Measurements from ENCODE around the gene TEX52.

The TEX52 gene

DNA sequence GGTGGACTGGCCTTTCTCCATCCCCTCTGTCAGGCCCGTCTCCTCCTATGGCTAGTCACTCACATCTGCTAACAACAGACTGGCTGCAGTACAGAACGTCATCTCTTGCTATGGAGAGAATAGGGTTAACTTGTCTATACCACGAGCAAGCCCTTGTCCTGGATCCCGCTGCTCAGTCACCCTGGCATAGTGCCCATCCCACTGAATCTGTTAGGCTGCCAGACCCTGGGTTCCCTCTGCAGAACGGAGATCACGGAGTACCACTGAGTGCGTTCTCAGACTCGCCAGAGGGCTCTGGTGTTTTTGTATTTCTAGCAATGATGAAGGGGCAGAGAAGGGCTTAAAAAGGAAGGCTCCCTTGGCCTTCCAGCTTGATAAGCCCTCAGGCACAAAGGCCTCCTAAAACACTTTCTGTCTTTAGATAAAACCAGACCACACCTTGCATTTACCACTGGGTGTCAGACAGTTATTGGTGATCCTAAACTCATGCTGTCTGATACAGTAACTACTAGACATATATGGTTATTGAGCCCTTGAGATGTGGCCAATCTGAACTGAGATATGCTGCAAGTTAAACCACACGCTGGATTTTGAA is 15.7 kb downstream of the TEX52 start:
- H3K4ac ChIP-seq (ENCODE audit: low read depth in 1 of 2, low read length in 2 of 2), result no peak overlapping the region
- H3K79me1 ChIP-seq (replicated peaks; ENCODE audit: low read length, poor library complexity, severe bottlenecking), result no peaks in the 10 kb centered on the region
- H3K14ac ChIP-seq (ENCODE audit: low read length in 2 of 2), result no peak overlapping the region
- H2BK5ac ChIP-seq (ENCODE audit: low read depth, low read length, poor library complexity, severe bottlenecking), result no peak overlapping the region
- no peak overlapping the region for H3K4me3 ChIP-seq (ENCODE audit: insufficient read depth in 1 of 2, low read depth in 1 of 2, low read length in 2 of 2)
- H3K27me3 ChIP-seq (ENCODE audit: control insufficient read depth in 1 of 2, insufficient read depth in 1 of 2, low read length in 2 of 2), result peaks cover 0 to 4% of the 10 kb centered on the region in 2 experiments
- H4K91ac ChIP-seq (ENCODE audit: low read length), result no peak overlapping the region
- no peaks in the 10 kb centered on the region for H3K9me3 ChIP-seq (ENCODE audit: control insufficient read depth, low read length)
- H2AFZ ChIP-seq (ENCODE audit: low read depth, low read length), result no peak overlapping the region
- H2BK12ac ChIP-seq (ENCODE audit: low read length in 2 of 2), result no peak overlapping the region
- no peak overlapping the region for H3K9ac ChIP-seq (ENCODE audit: low read length)
- no peak overlapping the region for H3K4me2 ChIP-seq (ENCODE audit: low read length, poor library complexity, severe bottlenecking)
- 78% methylated on average over 9 of the region's 9 CpGs for WGBS
- no peak overlapping the region for H4K8ac ChIP-seq (ENCODE audit: low read length)
- peaks cover 12% of the 10 kb centered on the region for H3K4me1 ChIP-seq (ENCODE audit: control insufficient read depth, insufficient read depth, low read depth, low read length)
- H2BK120ac ChIP-seq (ENCODE audit: low read depth, low read length), result no peak overlapping the region
- H3K27ac ChIP-seq (ENCODE audit: low read length, poor library complexity, severe bottlenecking), result no peak overlapping the region
- no peak overlapping the region for H2BK15ac ChIP-seq (ENCODE audit: low read depth, poor library complexity, severe bottlenecking)
- H3K18ac ChIP-seq (ENCODE audit: low read depth in 1 of 2, low read length in 2 of 2), result no peak overlapping the region
- DNase-seq, result no peak
- no peak overlapping the region for H3K23ac ChIP-seq (ENCODE audit: low read length in 2 of 2)
- H3K36me3 ChIP-seq (ENCODE audit: control insufficient read depth in 1 of 2, insufficient read depth in 2 of 2, low read depth in 1 of 2, low read length in 2 of 2), result no peaks in the 10 kb centered on the region
- no peak overlapping the region for H2AK5ac ChIP-seq (ENCODE audit: low read length, severe bottlenecking)

DNA sequence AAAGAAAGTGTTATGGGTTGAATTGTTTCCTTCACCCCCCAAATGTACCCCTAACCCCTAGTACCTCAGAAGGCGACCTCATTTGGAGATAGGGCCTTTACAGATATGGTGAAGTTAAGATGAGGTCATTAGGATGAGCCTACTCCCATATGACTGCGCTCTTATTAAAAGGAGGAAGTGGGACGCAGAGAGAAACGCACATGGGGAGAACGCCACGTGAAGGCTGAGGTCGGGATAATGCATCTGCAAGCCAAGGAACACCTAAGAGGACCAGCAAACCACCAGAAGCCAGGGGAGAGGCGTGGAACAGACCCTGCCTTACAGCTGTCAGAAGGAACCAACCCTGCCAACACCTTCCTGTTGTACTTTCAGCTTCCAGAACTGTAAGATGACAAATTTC is 20.3 kb downstream of the TEX52 start:
- no peak for DNase-seq
- H3K4me1 ChIP-seq (ENCODE audit: control insufficient read depth, insufficient read depth, low read depth, low read length), result peaks cover 10% of the 10 kb centered on the region
- H2AFZ ChIP-seq (ENCODE audit: low read depth, low read length), result no peak overlapping the region
- no peaks in the 10 kb centered on the region for H3K9me3 ChIP-seq (ENCODE audit: control insufficient read depth, low read length)
- no peak overlapping the region for H3K18ac ChIP-seq (ENCODE audit: low read depth in 1 of 2, low read length in 2 of 2)
- H3K9ac ChIP-seq (ENCODE audit: low read length), result no peak overlapping the region
- H2BK120ac ChIP-seq (ENCODE audit: low read depth, low read length), result no peak overlapping the region
- H4K8ac ChIP-seq (ENCODE audit: low read length), result no peak overlapping the region
- no peak overlapping the region for H2BK5ac ChIP-seq (ENCODE audit: low read depth, low read length, poor library complexity, severe bottlenecking)
- no peak overlapping the region for H2BK15ac ChIP-seq (ENCODE audit: low read depth, poor library complexity, severe bottlenecking)
- H3K4me3 ChIP-seq (ENCODE audit: insufficient read depth in 1 of 2, low read depth in 1 of 2, low read length in 2 of 2), result no peak overlapping the region
- no peak overlapping the region for H3K14ac ChIP-seq (ENCODE audit: low read length in 2 of 2)
- no peaks in the 10 kb centered on the region for H3K79me1 ChIP-seq (replicated peaks; ENCODE audit: low read length, poor library complexity, severe bottlenecking)
- no peak overlapping the region for H2AK5ac ChIP-seq (ENCODE audit: low read length, severe bottlenecking)
- H3K23ac ChIP-seq (ENCODE audit: low read length in 2 of 2), result no peak overlapping the region
- H3K36me3 ChIP-seq (ENCODE audit: control insufficient read depth in 1 of 2, insufficient read depth in 2 of 2, low read depth in 1 of 2, low read length in 2 of 2), result peaks cover 2 to 5% of the 10 kb centered on the region in 2 experiments
- 84% methylated on average over 8 of the region's 8 CpGs for WGBS
- no peak overlapping the region for H3K4ac ChIP-seq (ENCODE audit: low read depth in 1 of 2, low read length in 2 of 2)
- no peak overlapping the region for H2BK12ac ChIP-seq (ENCODE audit: low read length in 2 of 2)
- H3K27me3 ChIP-seq (ENCODE audit: control insufficient read depth in 1 of 2, insufficient read depth in 1 of 2, low read length in 2 of 2), result peaks cover 20 to 31% of the 10 kb centered on the region in 2 experiments
- no peak overlapping the region for H4K91ac ChIP-seq (ENCODE audit: low read length)
- no peak overlapping the region for H3K4me2 ChIP-seq (ENCODE audit: low read length, poor library complexity, severe bottlenecking)
- no peak overlapping the region for H3K27ac ChIP-seq (ENCODE audit: low read length, poor library complexity, severe bottlenecking)

DNA sequence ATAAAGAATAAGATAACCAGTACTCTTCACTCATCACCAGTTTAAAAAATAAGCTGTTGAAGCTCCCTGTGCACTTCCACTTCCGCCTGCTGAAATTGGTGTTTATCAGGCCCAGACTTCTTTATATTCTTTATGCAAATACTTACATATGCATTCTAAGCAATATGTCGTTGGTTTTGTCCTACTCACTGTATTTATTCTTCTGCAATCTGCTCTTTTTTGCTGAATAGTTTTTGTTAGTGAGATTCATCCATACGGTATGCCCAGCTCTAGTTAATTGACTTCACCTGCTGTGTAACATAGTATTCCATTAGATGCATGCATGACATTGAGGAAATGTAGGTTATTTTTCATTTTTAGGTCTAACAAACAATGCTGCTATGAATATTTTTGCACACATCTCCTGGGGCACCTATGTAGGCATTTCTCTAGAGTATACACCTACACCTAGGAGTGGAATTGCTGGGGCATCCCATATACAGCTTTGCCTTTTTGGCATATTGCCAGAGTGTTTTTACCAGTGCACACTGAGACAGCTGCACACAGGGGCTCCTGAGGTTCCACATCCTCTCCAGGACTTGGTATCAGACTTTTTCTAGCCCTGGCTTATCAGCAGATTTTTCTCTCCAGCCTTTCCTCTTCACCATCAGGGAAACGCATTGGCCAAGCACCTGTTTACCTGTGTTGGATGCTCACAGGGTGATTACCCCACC is 21.0 kb downstream of the TEX52 start:
- Histone ChIP-seq H3K23ac (ENCODE audit: low read length in 2 of 2) (no peak overlapping the region), H2BK120ac (ENCODE audit: low read depth, low read length) (no peak overlapping the region), H3K4me1 (ENCODE audit: control insufficient read depth, insufficient read depth, low read depth, low read length) (peaks cover 10% of the 10 kb centered on the region), H2AK5ac (ENCODE audit: low read length, severe bottlenecking) (no peak overlapping the region), H2BK15ac (ENCODE audit: low read depth, poor library complexity, severe bottlenecking) (no peak overlapping the region), H4K8ac (ENCODE audit: low read length) (no peak overlapping the region), H2BK12ac (ENCODE audit: low read length in 2 of 2) (no peak overlapping the region), H3K4ac (ENCODE audit: low read depth in 1 of 2, low read length in 2 of 2) (no peak overlapping the region), H3K9ac (ENCODE audit: low read length) (no peak overlapping the region), H3K4me2 (ENCODE audit: low read length, poor library complexity, severe bottlenecking) (no peak overlapping the region), H2AFZ (ENCODE audit: low read depth, low read length) (no peak overlapping the region), H3K36me3 (ENCODE audit: control insufficient read depth in 1 of 2, insufficient read depth in 2 of 2, low read depth in 1 of 2, low read length in 2 of 2) (peaks cover 4 to 5% of the 10 kb centered on the region in 2 experiments), H3K27ac (ENCODE audit: low read length, poor library complexity, severe bottlenecking) (no peak overlapping the region), H3K27me3 (ENCODE audit: control insufficient read depth in 1 of 2, insufficient read depth in 1 of 2, low read length in 2 of 2) (peaks cover 20 to 31% of the 10 kb centered on the region in 2 experiments), H3K79me1 (replicated peaks; ENCODE audit: low read length, poor library complexity, severe bottlenecking) (no peaks in the 10 kb centered on the region), H3K18ac (ENCODE audit: low read depth in 1 of 2, low read length in 2 of 2) (no peak overlapping the region), H3K9me3 (ENCODE audit: control insufficient read depth, low read length) (no peaks in the 10 kb centered on the region), H3K14ac (ENCODE audit: low read length in 2 of 2) (no peak overlapping the region), H4K91ac (ENCODE audit: low read length) (no peak overlapping the region), H2BK5ac (ENCODE audit: low read depth, low read length, poor library complexity, severe bottlenecking) (no peak overlapping the region), H3K4me3 (ENCODE audit: insufficient read depth in 1 of 2, low read depth in 1 of 2, low read length in 2 of 2) (no peak overlapping the region)
- WGBS, result 94% methylated on average over 3 of the region's 4 CpGs
- no peak for DNase-seq

DNA sequence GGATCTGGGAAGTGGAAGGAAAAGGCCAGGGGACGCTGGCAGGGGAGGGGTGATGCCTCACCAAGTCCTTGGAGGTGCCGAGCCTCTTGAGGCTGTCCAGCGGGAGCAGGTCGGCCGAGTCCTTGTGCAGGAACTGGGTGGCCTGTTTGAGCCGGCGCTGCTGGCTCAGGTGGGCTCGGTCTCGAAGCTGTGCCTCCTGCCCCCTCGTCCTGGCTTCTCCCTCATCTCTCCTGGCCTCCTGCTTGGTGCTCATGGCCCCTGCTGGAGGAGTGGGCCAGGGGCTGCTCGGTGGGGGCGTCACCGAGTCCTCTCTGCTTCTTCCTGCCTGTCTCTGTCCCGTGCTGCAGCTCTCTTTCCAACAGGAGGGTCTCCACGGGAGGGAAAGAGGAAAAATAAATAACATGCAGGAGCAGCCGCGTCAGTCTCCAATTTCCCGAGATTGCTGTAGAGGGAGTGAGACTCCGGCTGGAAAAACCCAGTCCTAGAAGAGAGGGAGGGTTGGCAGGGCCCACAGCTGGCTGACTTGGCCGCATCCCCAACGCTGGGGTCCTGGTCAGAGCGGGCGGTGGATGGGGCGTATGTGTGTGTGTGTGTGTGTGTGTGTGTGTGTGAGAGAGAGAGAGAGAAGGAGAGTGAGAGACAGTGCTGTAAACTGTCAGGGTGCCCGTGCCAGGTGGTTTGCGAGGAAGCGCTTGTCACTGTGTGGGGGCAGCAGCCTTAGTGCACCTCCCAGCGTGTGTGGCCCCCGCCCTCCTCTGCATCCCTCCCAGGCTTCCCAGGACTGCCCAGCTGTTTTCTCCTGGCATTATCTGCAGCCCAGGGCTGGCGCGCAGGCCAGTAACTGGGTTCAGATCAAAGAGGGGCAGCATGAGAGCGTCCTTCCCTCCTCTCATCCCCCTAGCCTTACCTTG is 22.0 kb downstream of the TEX52 start, which contains the start of gene NRIP2:
Gene NRIP2, minus strand, starts transcription at position 455 of the 911 bp plus-strand sequence. Its CDS starts 52 bp downstream, at position 403.
- H4K8ac ChIP-seq (ENCODE audit: low read length), result peak within 1 kb of the TSS; percentile 53
- peak within 1 kb of the TSS; percentile 41 for H3K4me2 ChIP-seq (ENCODE audit: low read length, poor library complexity, severe bottlenecking)
- peak within 1 kb of the TSS in 1 of 2 experiments; percentile 55 for H3K14ac ChIP-seq (ENCODE audit: low read length in 2 of 2)
- peak within 1 kb of the TSS; percentile 32 for H2AFZ ChIP-seq (ENCODE audit: low read depth, low read length)
- H2BK15ac ChIP-seq (ENCODE audit: low read depth, poor library complexity, severe bottlenecking), result peak within 1 kb of the TSS; percentile 60
- H3K4me3 ChIP-seq (ENCODE audit: insufficient read depth in 1 of 2, low read depth in 1 of 2, low read length in 2 of 2), result peak within 1 kb of the TSS in 1 of 2 experiments; percentile 54
- no peak within 1 kb of the TSS for H3K27ac ChIP-seq (ENCODE audit: low read length, poor library complexity, severe bottlenecking)
- H3K23ac ChIP-seq (ENCODE audit: low read length in 2 of 2), result no peak within 1 kb of the TSS
- peak within 1 kb of the TSS; percentile 12 for H3K9ac ChIP-seq (ENCODE audit: low read length)
- no peaks in the 10 kb centered on the region for H3K9me3 ChIP-seq (ENCODE audit: control insufficient read depth, low read length)
- H3K4me1 ChIP-seq (ENCODE audit: control insufficient read depth, insufficient read depth, low read depth, low read length), result peaks cover 10% of the 10 kb centered on the region
- H2BK5ac ChIP-seq (ENCODE audit: low read depth, low read length, poor library complexity, severe bottlenecking), result no peak within 1 kb of the TSS
- 36% methylated on average over 31 of the region's 32 CpGs for WGBS
- H3K79me1 ChIP-seq (replicated peaks; ENCODE audit: low read length, poor library complexity, severe bottlenecking), result no peaks in the 10 kb centered on the region
- no peak within 1 kb of the TSS for H3K4ac ChIP-seq (ENCODE audit: low read depth in 1 of 2, low read length in 2 of 2)
- DNase-seq, result peak; percentile 69
- H4K91ac ChIP-seq (ENCODE audit: low read length), result peak within 1 kb of the TSS; percentile 6
- H2BK12ac ChIP-seq (ENCODE audit: low read length in 2 of 2), result no peak within 1 kb of the TSS
- peaks cover 7 to 11% of the 10 kb centered on the region in 2 experiments for H3K36me3 ChIP-seq (ENCODE audit: control insufficient read depth in 1 of 2, insufficient read depth in 2 of 2, low read depth in 1 of 2, low read length in 2 of 2)
- peak within 1 kb of the TSS in 1 of 2 experiments; percentile 38 for H3K18ac ChIP-seq (ENCODE audit: low read depth in 1 of 2, low read length in 2 of 2)
- H2BK120ac ChIP-seq (ENCODE audit: low read depth, low read length), result no peak within 1 kb of the TSS
- H3K27me3 ChIP-seq (ENCODE audit: control insufficient read depth in 1 of 2, insufficient read depth in 1 of 2, low read length in 2 of 2), result peaks cover 20 to 31% of the 10 kb centered on the region in 2 experiments
- H2AK5ac ChIP-seq (ENCODE audit: low read length, severe bottlenecking), result no peak within 1 kb of the TSS

All from mesenchymal stem cell (in vitro differentiated cells and primary cell).